BLaER1 treated with 17β-estradiol and CSF1 and Interleukin-3, amounts not matched to agents 10 nM and 100 nM (cell line): ENCODE data around the gene HRH2.

Source experiments
- H3K27ac ChIP-seq, 11 experiments: shearing (Covaris generic); formaldehyde crosslinking; 2 replicates each; pipeline ENCODE4 v1.8.1; 2022
- H3K27me3 ChIP-seq, 11 experiments: shearing (Covaris generic); formaldehyde crosslinking; 2 replicates each; pipeline ENCODE4 v1.8.1; 2022
- H3K36me3 ChIP-seq, 11 experiments: shearing (Covaris generic); formaldehyde crosslinking; 2 replicates each; pipeline ENCODE4 v1.8.1; 2022
- H3K4me1 ChIP-seq, 10 experiments: shearing (Covaris generic); formaldehyde crosslinking; 2 replicates each; pipeline ENCODE4 v1.8.1; 2022
- H3K4me2 ChIP-seq, 11 experiments: shearing (Covaris generic); formaldehyde crosslinking; 2 replicates each; pipeline ENCODE4 v1.8.1; 2022
- H3K4me3 ChIP-seq, 10 experiments: shearing (Covaris generic); formaldehyde crosslinking; 2 replicates each; pipeline ENCODE4 v1.8.1; 2022
- H3K9ac ChIP-seq, 11 experiments: shearing (Covaris generic); formaldehyde crosslinking; 2 replicates each; pipeline ENCODE4 v1.8.1; 2022
- H3K9me3 ChIP-seq, 11 experiments: shearing (Covaris generic); formaldehyde crosslinking; replicated peaks in 1 of 11; 2 replicates each; pipeline ENCODE4 v1.8.1; 2022
- H4K20me1 ChIP-seq, 11 experiments: shearing (Covaris generic); formaldehyde crosslinking; 2 replicates each; pipeline ENCODE4 v1.8.1; 2022
- Cebpa-rat ChIP-seq, 11 experiments: shearing (Covaris generic); IDR thresholded peaks; 2 replicates each; pipeline ENCODE4 v1.8.1; 2022

Gene HRH2

GRCh38 chr5:175681045-175681967 lies 23.4 kb downstream of the HRH2 start:
- Histone ChIP-seq H3K27ac (peak overlapping the region in 5 of 11 experiments; percentile 4 to 42 (median 11); a peak in 6 of 22 replicates), H3K9ac (peak overlapping the region in 3 of 11 experiments; percentile 14 to 37 (median 37); a peak in 3 of 22 replicates), H3K4me1 (peaks cover 74 to 100% (median 93%) of the 10 kb centered on the region in 10 experiments), H3K36me3 (peaks cover 34 to 72% (median 42%) of the 10 kb centered on the region in 11 experiments), H3K27me3 (no peaks in the 10 kb centered on the region), H3K4me3 (no peak overlapping the region; a peak in 1 of 20 replicates), H3K9me3 (no peaks in the 10 kb centered on the region), H4K20me1 (peaks cover 29 to 76% (median 57%) of the 10 kb centered on the region in 11 experiments; a peak in 20 of 22 replicates), H3K4me2 (peak overlapping the region; percentile 67 to 85 (median 78))
- no peak for TF ChIP-seq Cebpa-rat (IDR thresholded peaks at IDR 0.05)

DNA sequence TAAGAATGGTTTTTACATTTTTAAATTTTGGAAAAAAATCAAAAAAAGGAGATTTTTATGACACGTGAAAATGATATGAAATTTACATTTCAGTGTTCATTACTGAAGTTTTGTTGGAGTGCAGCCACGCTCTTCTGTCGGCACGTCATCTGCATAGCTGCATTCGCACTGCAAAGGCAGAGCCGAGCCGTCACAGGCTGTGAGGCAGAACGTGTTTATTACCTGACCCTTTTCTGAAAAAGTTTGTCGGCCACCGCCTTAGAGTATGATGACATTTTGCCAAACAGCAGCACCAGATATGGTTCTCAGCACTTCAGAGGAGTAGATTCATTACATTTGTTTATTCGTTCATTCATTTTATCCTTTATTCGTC lies 24.1 kb downstream of the HRH2 start:
- H3K27me3 ChIP-seq, result no peaks in the 10 kb centered on the region
- peaks cover 34 to 77% (median 48%) of the 10 kb centered on the region in 11 experiments for H3K36me3 ChIP-seq
- H3K9ac ChIP-seq, result no peak overlapping the region
- H3K4me2 ChIP-seq, result peak overlapping the region in 7 of 11 experiments; percentile 67 to 85 (median 78); a peak in 10 of 22 replicates
- H3K4me1 ChIP-seq, result peaks cover 70 to 100% (median 90%) of the 10 kb centered on the region in 10 experiments
- no peak for TF ChIP-seq Cebpa-rat (IDR thresholded peaks at IDR 0.05)
- peaks cover 29 to 69% (median 55%) of the 10 kb centered on the region in 11 experiments; a peak in 20 of 22 replicates for H4K20me1 ChIP-seq
- peak overlapping the region in 1 of 11 experiments; percentile 25; a peak in 1 of 22 replicates for H3K27ac ChIP-seq
- no peak overlapping the region for H3K4me3 ChIP-seq
- no peaks in the 10 kb centered on the region for H3K9me3 ChIP-seq

- Histone ChIP-seq H3K9me3 (no peaks in the 10 kb centered on the region), H3K27me3 (no peaks in the 10 kb centered on the region), H3K4me2 (peak overlapping the region in 3 of 11 experiments; percentile 49 to 94 (median 84); a peak in 5 of 22 replicates), H4K20me1 (peaks cover 27 to 62% (median 48%) of the 10 kb centered on the region in 11 experiments; a peak in 20 of 22 replicates), H3K4me3 (no peak overlapping the region), H3K9ac (no peak overlapping the region), H3K4me1 (peaks cover 63 to 100% (median 89%) of the 10 kb centered on the region in 10 experiments), H3K36me3 (peaks cover 34 to 81% (median 55%) of the 10 kb centered on the region in 11 experiments), H3K27ac (peak overlapping the region in 1 of 11 experiments; percentile 25; a peak in 2 of 22 replicates)
- TF ChIP-seq Cebpa-rat (IDR thresholded peaks at IDR 0.05), result no peak
These were observed 24.8 kb downstream of the HRH2 start for GRCh38 chr5:175682664-175683063.

DNA sequence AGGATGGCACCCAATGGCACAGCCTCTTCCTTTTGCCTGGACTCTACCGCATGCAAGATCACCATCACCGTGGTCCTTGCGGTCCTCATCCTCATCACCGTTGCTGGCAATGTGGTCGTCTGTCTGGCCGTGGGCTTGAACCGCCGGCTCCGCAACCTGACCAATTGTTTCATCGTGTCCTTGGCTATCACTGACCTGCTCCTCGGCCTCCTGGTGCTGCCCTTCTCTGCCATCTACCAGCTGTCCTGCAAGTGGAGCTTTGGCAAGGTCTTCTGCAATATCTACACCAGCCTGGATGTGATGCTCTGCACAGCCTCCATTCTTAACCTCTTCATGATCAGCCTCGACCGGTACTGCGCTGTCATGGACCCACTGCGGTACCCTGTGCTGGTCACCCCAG lies 25.4 kb downstream of the HRH2 start:
- TF ChIP-seq Cebpa-rat (IDR thresholded peaks at IDR 0.05), result no peak
- Histone ChIP-seq H3K4me3 (no peak overlapping the region), H4K20me1 (peaks cover 21 to 57% (median 42%) of the 10 kb centered on the region in 11 experiments; a peak in 20 of 22 replicates), H3K27ac (peak overlapping the region in 3 of 11 experiments; percentile 36 to 94 (median 47); a peak in 2 of 22 replicates), H3K4me2 (peak overlapping the region; percentile 41 to 97 (median 59)), H3K36me3 (peaks cover 34 to 81% (median 61%) of the 10 kb centered on the region in 11 experiments), H3K9me3 (no peaks in the 10 kb centered on the region), H3K4me1 (peaks cover 63 to 100% (median 90%) of the 10 kb centered on the region in 10 experiments), H3K9ac (no peak overlapping the region), H3K27me3 (no peaks in the 10 kb centered on the region)

DNA sequence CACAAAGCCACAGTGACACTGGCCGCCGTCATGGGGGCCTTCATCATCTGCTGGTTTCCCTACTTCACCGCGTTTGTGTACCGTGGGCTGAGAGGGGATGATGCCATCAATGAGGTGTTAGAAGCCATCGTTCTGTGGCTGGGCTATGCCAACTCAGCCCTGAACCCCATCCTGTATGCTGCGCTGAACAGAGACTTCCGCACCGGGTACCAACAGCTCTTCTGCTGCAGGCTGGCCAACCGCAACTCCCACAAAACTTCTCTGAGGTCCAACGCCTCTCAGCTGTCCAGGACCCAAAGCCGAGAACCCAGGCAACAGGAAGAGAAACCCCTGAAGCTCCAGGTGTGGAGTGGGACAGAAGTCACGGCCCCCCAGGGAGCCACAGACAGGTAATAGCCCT lies 26.1 kb downstream of the HRH2 start:
- H3K4me3 ChIP-seq, result no peak overlapping the region
- peak overlapping the region; percentile 41 to 97 (median 59) for H3K4me2 ChIP-seq
- peaks cover 14 to 50% (median 35%) of the 10 kb centered on the region in 11 experiments; a peak in 20 of 22 replicates for H4K20me1 ChIP-seq
- H3K4me1 ChIP-seq, result peaks cover 63 to 100% (median 90%) of the 10 kb centered on the region in 10 experiments
- H3K9me3 ChIP-seq, result no peaks in the 10 kb centered on the region
- H3K27ac ChIP-seq, result peak overlapping the region in 3 of 11 experiments; percentile 36 to 94 (median 47); a peak in 5 of 22 replicates
- H3K36me3 ChIP-seq, result peaks cover 34 to 76% (median 62%) of the 10 kb centered on the region in 11 experiments
- TF ChIP-seq Cebpa-rat (IDR thresholded peaks at IDR 0.05), result no peak
- no peaks in the 10 kb centered on the region for H3K27me3 ChIP-seq
- no peak overlapping the region for H3K9ac ChIP-seq

DNA sequence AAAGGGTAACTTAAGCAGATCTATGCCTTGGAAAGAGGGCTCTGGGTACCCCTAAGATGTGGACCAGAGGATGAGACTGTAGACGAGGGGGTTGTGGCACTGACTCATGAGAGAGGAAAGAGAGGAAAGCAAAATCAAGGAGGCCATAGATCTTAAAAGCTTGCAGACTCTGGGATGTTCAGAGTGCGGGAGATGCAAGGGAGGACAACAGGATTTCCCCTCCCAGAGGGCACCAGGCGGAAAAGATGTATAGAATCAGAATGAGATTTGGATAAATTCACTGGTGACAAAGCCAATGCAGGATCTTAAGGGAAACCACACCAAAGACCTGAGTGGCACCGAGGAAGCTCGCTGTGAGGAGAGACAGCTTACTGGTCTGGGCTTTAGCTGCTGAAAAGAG lies 27.1 kb downstream of the HRH2 start:
- H4K20me1 ChIP-seq, result peaks cover 6 to 40% (median 25%) of the 10 kb centered on the region in 11 experiments; a peak in 17 of 22 replicates

GRCh38 chr5:175685701-175686350 lies 28.0 kb downstream of the HRH2 start:
- Histone ChIP-seq H3K9me3 (no peaks in the 10 kb centered on the region), H3K27ac (peak overlapping the region in 8 of 11 experiments; percentile 84 to 98 (median 94); a peak in 13 of 22 replicates), H3K4me2 (peak overlapping the region in 7 of 11 experiments; percentile 41 to 97 (median 91); a peak in 12 of 22 replicates), H3K36me3 (peaks cover 34 to 76% (median 67%) of the 10 kb centered on the region in 11 experiments), H4K20me1 (peaks cover 6 to 31% (median 16%) of the 10 kb centered on the region in 11 experiments; a peak in 13 of 22 replicates), H3K9ac (no peak overlapping the region), H3K27me3 (no peaks in the 10 kb centered on the region), H3K4me3 (no peak overlapping the region), H3K4me1 (peaks cover 63 to 99% (median 90%) of the 10 kb centered on the region in 10 experiments)
- TF ChIP-seq Cebpa-rat (IDR thresholded peaks at IDR 0.05), result peak in 10 of 11 experiments; percentile 27 to 77 (median 58); a peak in 13 of 22 replicates

More for the DNA sequence above, 27.1 kb downstream of the HRH2 start:
- H3K4me3 ChIP-seq, result no peak overlapping the region
- H3K9ac ChIP-seq, result no peak overlapping the region
- H3K9me3 ChIP-seq, result no peaks in the 10 kb centered on the region
- no peaks in the 10 kb centered on the region for H3K27me3 ChIP-seq
- peak overlapping the region; percentile 11 to 97 (median 59); a peak in 19 of 22 replicates for H3K4me2 ChIP-seq
- H3K36me3 ChIP-seq, result peaks cover 34 to 68% (median 62%) of the 10 kb centered on the region in 11 experiments
- peaks cover 63 to 99% (median 90%) of the 10 kb centered on the region in 10 experiments for H3K4me1 ChIP-seq
- peak overlapping the region in 6 of 11 experiments; percentile 2 to 98 (median 42); a peak in 10 of 22 replicates for H3K27ac ChIP-seq
- no peak for TF ChIP-seq Cebpa-rat (IDR thresholded peaks at IDR 0.05)

- Histone ChIP-seq H3K9ac (peak overlapping the region in 3 of 11 experiments; percentile 30 to 88 (median 83); a peak in 2 of 22 replicates), H3K4me1 (peaks cover 63 to 99% (median 90%) of the 10 kb centered on the region in 10 experiments), H3K4me2 (peak overlapping the region in 6 of 11 experiments; percentile 59 to 97 (median 92); a peak in 10 of 22 replicates), H4K20me1 (peaks cover 3 to 25% (median 12%) of the 10 kb centered on the region in 11 experiments; a peak in 12 of 22 replicates), H3K27me3 (no peaks in the 10 kb centered on the region), H3K4me3 (no peak overlapping the region), H3K27ac (peak overlapping the region in 9 of 11 experiments; percentile 84 to 98 (median 94); a peak in 16 of 22 replicates), H3K36me3 (peaks cover 34 to 76% (median 67%) of the 10 kb centered on the region in 11 experiments), H3K9me3 (no peaks in the 10 kb centered on the region)
- no peak for TF ChIP-seq Cebpa-rat (IDR thresholded peaks at IDR 0.05)
These were observed 28.5 kb downstream of the HRH2 start for GRCh38 chr5:175686396-175686795.
